Measurements from ENCODE around the gene PDIA2.

PDIA2 gene

GRCh38 chr16:311725-312124, 28.8 kb downstream of the PDIA2 start:
- peaks cover 29 to 41% of the 10 kb centered on the region in 2 donors for H3K36me3 Mint-ChIP-seq

GRCh38 chr16:314351-314750, 31.4 kb downstream of the PDIA2 start:
- ATAC-seq (replicated peaks), result no peak
- no peak for DNase-seq
- no peak overlapping the region for H3K27ac Mint-ChIP-seq
- H3K36me3 Mint-ChIP-seq, result peaks cover 29 to 37% of the 10 kb centered on the region in 2 donors
- H3K4me3 Mint-ChIP-seq, result no peak overlapping the region
- H3K9me3 Mint-ChIP-seq, result no peaks in the 10 kb centered on the region
- H3K27me3 Mint-ChIP-seq, result no peaks in the 10 kb centered on the region
- peaks cover 10 to 23% of the 10 kb centered on the region in 2 donors for H3K4me1 Mint-ChIP-seq

More at GRCh38 chr16:311725-312124, 28.8 kb downstream of the PDIA2 start:
- Mint-ChIP-seq H3K9me3 (no peaks in the 10 kb centered on the region), H3K27me3 (no peaks in the 10 kb centered on the region), H3K4me1 (peaks cover 6 to 28% of the 10 kb centered on the region in 2 donors), H3K27ac (no peak overlapping the region), H3K4me3 (no peak overlapping the region)
- ATAC-seq (replicated peaks) (no peak), DNase-seq (no peak)

GRCh38 chr16:314795-315299, 31.9 kb downstream of the PDIA2 start:
- Mint-ChIP-seq H3K4me3 (no peak overlapping the region), H3K27ac (no peak overlapping the region), H3K4me1 (peaks cover 11 to 23% of the 10 kb centered on the region in 2 donors), H3K9me3 (no peaks in the 10 kb centered on the region), H3K27me3 (no peaks in the 10 kb centered on the region), H3K36me3 (peaks cover 26 to 39% of the 10 kb centered on the region in 2 donors)
- no peak for ATAC-seq (replicated peaks)
- DNase-seq, result no peak

- H3K27ac Mint-ChIP-seq, result peak overlapping the region; percentile 42
- no peaks in the 10 kb centered on the region for H3K27me3 Mint-ChIP-seq
- no peak overlapping the region for H3K4me3 Mint-ChIP-seq
- no peak for ATAC-seq (replicated peaks)
- peaks cover 14 to 28% of the 10 kb centered on the region in 2 donors for H3K4me1 Mint-ChIP-seq
- peaks cover 16 to 37% of the 10 kb centered on the region in 2 donors for H3K36me3 Mint-ChIP-seq
- no peaks in the 10 kb centered on the region for H3K9me3 Mint-ChIP-seq
- DNase-seq, result no peak
Observed at GRCh38 chr16:316741-317464, 33.9 kb downstream of the PDIA2 start.

- ATAC-seq (replicated peaks) (no peak), DNase-seq (no peak)
- peaks cover 16 to 38% of the 10 kb centered on the region in 2 donors for H3K36me3 Mint-ChIP-seq
- no peak overlapping the region for H3K27ac Mint-ChIP-seq
- H3K4me1 Mint-ChIP-seq, result peaks cover 17 to 32% of the 10 kb centered on the region in 2 donors
- no peaks in the 10 kb centered on the region for H3K9me3 Mint-ChIP-seq
- H3K27me3 Mint-ChIP-seq, result no peaks in the 10 kb centered on the region
- H3K4me3 Mint-ChIP-seq, result no peak overlapping the region
Observed at GRCh38 chr16:317583-317982, 34.6 kb downstream of the PDIA2 start.

GRCh38 chr16:318628-319027, 35.7 kb downstream of the PDIA2 start:
- H3K27ac Mint-ChIP-seq, result no peak overlapping the region
- peaks cover 16 to 41% of the 10 kb centered on the region in 2 donors for H3K36me3 Mint-ChIP-seq
- peaks cover 20 to 42% of the 10 kb centered on the region in 2 donors for H3K4me1 Mint-ChIP-seq
- no peaks in the 10 kb centered on the region for H3K27me3 Mint-ChIP-seq
- ATAC-seq (replicated peaks), result peak in 1 of 2 donors; percentile 31
- DNase-seq, result no peak
- H3K9me3 Mint-ChIP-seq, result no peaks in the 10 kb centered on the region
- no peak overlapping the region for H3K4me3 Mint-ChIP-seq

GRCh38 chr16:320206-320605, 37.2 kb downstream of the PDIA2 start:
- Mint-ChIP-seq H3K36me3 (peaks cover 7 to 31% of the 10 kb centered on the region in 2 donors), H3K4me1 (peaks cover 34 to 58% of the 10 kb centered on the region in 2 donors), H3K9me3 (no peaks in the 10 kb centered on the region), H3K4me3 (no peak overlapping the region), H3K27me3 (no peaks in the 10 kb centered on the region), H3K27ac (no peak overlapping the region)
- DNase-seq (no peak), ATAC-seq (replicated peaks) (no peak)

- DNase-seq (no peak), ATAC-seq (replicated peaks) (no peak)
- H3K9me3 Mint-ChIP-seq, result no peaks in the 10 kb centered on the region
- no peak overlapping the region for H3K4me3 Mint-ChIP-seq
- H3K27me3 Mint-ChIP-seq, result no peaks in the 10 kb centered on the region
- H3K4me1 Mint-ChIP-seq, result peaks cover 37 to 64% of the 10 kb centered on the region in 2 donors
- H3K36me3 Mint-ChIP-seq, result peaks cover 7 to 31% of the 10 kb centered on the region in 2 donors
- H3K27ac Mint-ChIP-seq, result no peak overlapping the region
Observed at GRCh38 chr16:321532-321931, 38.6 kb downstream of the PDIA2 start.

- no peaks in the 10 kb centered on the region for H3K27me3 Mint-ChIP-seq
- H3K4me1 Mint-ChIP-seq, result peaks cover 38 to 69% of the 10 kb centered on the region in 2 donors
- no peak for DNase-seq
- H3K36me3 Mint-ChIP-seq, result peaks cover 7 to 31% of the 10 kb centered on the region in 2 donors
- H3K27ac Mint-ChIP-seq, result no peak overlapping the region
- no peak for ATAC-seq (replicated peaks)
- no peaks in the 10 kb centered on the region for H3K9me3 Mint-ChIP-seq
- H3K4me3 Mint-ChIP-seq, result no peak overlapping the region
Observed at GRCh38 chr16:322476-323143, 39.6 kb downstream of the PDIA2 start.

- H3K27ac Mint-ChIP-seq, result peak overlapping the region; percentile 93
- ATAC-seq (replicated peaks) (no peak), DNase-seq (no peak)
- no peaks in the 10 kb centered on the region for H3K27me3 Mint-ChIP-seq
- peaks cover 4 to 19% of the 10 kb centered on the region in 2 donors for H3K36me3 Mint-ChIP-seq
- H3K4me3 Mint-ChIP-seq, result no peak overlapping the region
- H3K9me3 Mint-ChIP-seq, result no peaks in the 10 kb centered on the region
- H3K4me1 Mint-ChIP-seq, result peaks cover 36 to 63% of the 10 kb centered on the region in 2 donors
Observed at GRCh38 chr16:324201-324450, 41.2 kb downstream of the PDIA2 start.

- peak; percentile 20 for DNase-seq
Observed at GRCh38 chr16:324451-325334, 41.7 kb downstream of the PDIA2 start.

GRCh38 chr16:325375-326145, 42.6 kb downstream of the PDIA2 start:
- peaks cover 6 to 16% of the 10 kb centered on the region in 2 donors for H3K36me3 Mint-ChIP-seq
- H3K4me1 Mint-ChIP-seq, result peaks cover 32 to 58% of the 10 kb centered on the region in 2 donors
- H3K9me3 Mint-ChIP-seq, result no peaks in the 10 kb centered on the region
- H3K27me3 Mint-ChIP-seq, result no peaks in the 10 kb centered on the region
- DNase-seq, result no peak
- no peak for ATAC-seq (replicated peaks)
- H3K4me3 Mint-ChIP-seq, result peak overlapping the region; percentile 73 to 81
- peak overlapping the region; percentile 93 for H3K27ac Mint-ChIP-seq

More at GRCh38 chr16:324451-325334, 41.7 kb downstream of the PDIA2 start:
- peak; percentile 70 to 71 for ATAC-seq (replicated peaks)
- Mint-ChIP-seq H3K27ac (peak overlapping the region; percentile 93), H3K27me3 (no peaks in the 10 kb centered on the region), H3K36me3 (peaks cover 4 to 16% of the 10 kb centered on the region in 2 donors), H3K4me1 (peaks cover 35 to 57% of the 10 kb centered on the region in 2 donors), H3K9me3 (no peaks in the 10 kb centered on the region), H3K4me3 (peak overlapping the region; percentile 73 to 81)

- H3K27ac Mint-ChIP-seq, result no peak overlapping the region
- peaks cover 37 to 61% of the 10 kb centered on the region in 2 donors for H3K4me1 Mint-ChIP-seq
- H3K4me3 Mint-ChIP-seq, result no peak overlapping the region
- H3K9me3 Mint-ChIP-seq, result no peaks in the 10 kb centered on the region
- DNase-seq, result no peak
- peaks cover 6 to 8% of the 10 kb centered on the region in 2 donors for H3K36me3 Mint-ChIP-seq
- ATAC-seq (replicated peaks), result no peak
- no peaks in the 10 kb centered on the region for H3K27me3 Mint-ChIP-seq
Observed at GRCh38 chr16:330741-331140, 47.8 kb downstream of the PDIA2 start.

Data from stimulated activated naive B cell treated with anti-CD40 and anti-IgM and Interleukin-4, amounts not matched to agents 10 μg/mL and 1 μg/mL and 100 μg/mL, for 72 hours (primary cell).